CD4-positive, alpha-beta T cell treated with Interleukin-15 for 4 hours (primary cell): ENCODE data around the gene ABCA3.

Experiments
- DNase-seq: peaks from one replicate; pipeline ENCODE4 v3.0.0-alpha.2; 2020; ENCODE audit warnings: low spot score

The ABCA3 gene

GRCh38 chr16:2308089-2308962 is 32.2 kb downstream of the ABCA3 start:
- DNase-seq = no peak

- no peak for DNase-seq
These were observed 40.7 kb downstream of the ABCA3 start for GRCh38 chr16:2299915-2300192.

GRCh38 chr16:2299121-2299914 is 41.2 kb downstream of the ABCA3 start:
- no peak for DNase-seq

- DNase-seq = no peak
These were observed 41.9 kb downstream of the ABCA3 start for GRCh38 chr16:2298621-2299020.

GRCh38 chr16:2297506-2297860 is 43.0 kb downstream of the ABCA3 start:
- DNase-seq = no peak

- DNase-seq = peak; percentile 8
These were observed 43.6 kb downstream of the ABCA3 start for GRCh38 chr16:2296661-2297505.

GRCh38 chr16:2295056-2295798 is 45.3 kb downstream of the ABCA3 start:
- no peak for DNase-seq

- no peak for DNase-seq
These were observed 48.3 kb downstream of the ABCA3 start for GRCh38 chr16:2292221-2292620.

- no peak for DNase-seq
These were observed 51.2 kb downstream of the ABCA3 start for GRCh38 chr16:2289282-2289681.

- DNase-seq = no peak
These were observed 51.8 kb downstream of the ABCA3 start for GRCh38 chr16:2288726-2289125.

- no peak for DNase-seq
These were observed 52.5 kb downstream of the ABCA3 start for GRCh38 chr16:2287916-2288547.

- no peak for DNase-seq
These were observed 54.0 kb downstream of the ABCA3 start for GRCh38 chr16:2286550-2286949.

- DNase-seq = no peak
These were observed 54.8 kb downstream of the ABCA3 start for GRCh38 chr16:2285731-2286191.

- no peak for DNase-seq
These were observed 55.5 kb downstream of the ABCA3 start for GRCh38 chr16:2284797-2285576.

GRCh38 chr16:2284001-2284770 is 56.3 kb downstream of the ABCA3 start:
- DNase-seq = no peak

GRCh38 chr16:2282866-2283555 is 57.5 kb downstream of the ABCA3 start:
- DNase-seq = no peak

GRCh38 chr16:2282262-2282661 is 58.3 kb downstream of the ABCA3 start:
- DNase-seq = no peak

- DNase-seq = no peak
These were observed 59.5 kb downstream of the ABCA3 start for GRCh38 chr16:2280981-2281542.

GRCh38 chr16:2280461-2280860 is 60.1 kb downstream of the ABCA3 start:
- DNase-seq = no peak
